DND-41 (cell line): ENCODE results near the gene PRODH2.

Experiments used
- EZH2 ChIP-seq: IDR thresholded peaks from 3 replicates; pipeline ENCODE4 v1.6.1; 2012; ENCODE audit warnings: borderline replicate concordance, low read depth, mild to moderate bottlenecking, moderate library complexity, low read length, inconsistent platforms; ENCODE audit not compliant: severe bottlenecking
- TF ChIP-seq, protein P1 (sequence below): IDR thresholded peaks from 2 replicates; pipeline ENCODE4 v1.5.1; 2012; ENCODE audit warnings: borderline replicate concordance, low read length, moderate library complexity, mild to moderate bottlenecking; ENCODE audit not compliant: poor library complexity, severe bottlenecking; ENCODE audit errors: extremely low read depth

DNA sequence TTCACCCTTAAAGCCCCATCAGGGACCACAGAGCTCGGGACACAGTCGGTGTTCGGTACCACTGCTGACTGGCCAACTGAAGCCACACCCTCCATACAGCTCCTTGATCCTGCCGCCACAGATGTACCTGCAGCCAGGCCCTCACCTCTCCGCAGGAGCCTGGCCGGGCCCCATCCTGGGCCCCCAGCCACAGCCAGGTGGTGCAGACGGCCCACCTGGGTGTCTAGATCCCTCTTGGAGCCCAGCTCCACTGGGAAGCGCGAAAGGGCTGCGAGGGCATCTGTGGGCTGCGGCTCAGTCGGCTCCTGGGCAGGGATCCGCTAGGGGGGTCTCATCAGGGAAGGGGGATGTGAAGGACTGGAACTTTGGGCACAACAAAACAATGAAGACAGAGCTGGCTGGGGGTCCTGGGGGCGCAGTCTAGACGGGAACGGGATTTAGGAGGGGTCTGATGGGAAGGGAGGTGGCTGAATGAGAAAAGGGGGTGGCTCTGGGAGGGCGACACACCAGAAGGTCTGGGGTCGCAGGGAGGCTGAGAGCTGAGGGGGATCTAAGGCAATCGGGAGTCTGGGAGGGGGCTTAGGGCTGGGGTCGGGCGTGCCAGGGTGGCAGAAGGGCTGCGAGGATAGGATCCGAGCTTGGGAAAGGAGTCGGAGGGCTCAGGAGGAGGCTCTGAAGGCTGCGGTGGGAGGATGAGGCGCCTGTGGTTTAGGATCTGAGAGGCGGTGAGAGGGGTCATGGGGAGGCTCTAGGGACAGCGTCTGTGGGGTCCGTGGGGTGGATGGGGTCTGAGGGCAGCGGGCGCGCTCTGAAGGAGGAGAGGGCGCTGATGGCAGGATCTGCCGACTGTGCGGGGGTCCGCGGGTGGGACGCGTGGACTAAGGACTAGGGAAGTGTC, 15.8 kb downstream of the PRODH2 start:
- TF ChIP-seq, protein P1, sequence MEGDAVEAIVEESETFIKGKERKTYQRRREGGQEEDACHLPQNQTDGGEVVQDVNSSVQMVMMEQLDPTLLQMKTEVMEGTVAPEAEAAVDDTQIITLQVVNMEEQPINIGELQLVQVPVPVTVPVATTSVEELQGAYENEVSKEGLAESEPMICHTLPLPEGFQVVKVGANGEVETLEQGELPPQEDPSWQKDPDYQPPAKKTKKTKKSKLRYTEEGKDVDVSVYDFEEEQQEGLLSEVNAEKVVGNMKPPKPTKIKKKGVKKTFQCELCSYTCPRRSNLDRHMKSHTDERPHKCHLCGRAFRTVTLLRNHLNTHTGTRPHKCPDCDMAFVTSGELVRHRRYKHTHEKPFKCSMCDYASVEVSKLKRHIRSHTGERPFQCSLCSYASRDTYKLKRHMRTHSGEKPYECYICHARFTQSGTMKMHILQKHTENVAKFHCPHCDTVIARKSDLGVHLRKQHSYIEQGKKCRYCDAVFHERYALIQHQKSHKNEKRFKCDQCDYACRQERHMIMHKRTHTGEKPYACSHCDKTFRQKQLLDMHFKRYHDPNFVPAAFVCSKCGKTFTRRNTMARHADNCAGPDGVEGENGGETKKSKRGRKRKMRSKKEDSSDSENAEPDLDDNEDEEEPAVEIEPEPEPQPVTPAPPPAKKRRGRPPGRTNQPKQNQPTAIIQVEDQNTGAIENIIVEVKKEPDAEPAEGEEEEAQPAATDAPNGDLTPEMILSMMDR, result no peak
- TF ChIP-seq EZH2, result no peak
